ENCODE results near the gene GLIPR1. TPM values are rescaled to one million over a fixed set of nuclear protein-coding genes. Genes with fewer than 3 reads are reported as not detected.
A peak's percentile ranks its signal among the peaks of the same experiment; 100 is the strongest.

Gene GLIPR1
- total and polyA plus RNA-seq, 4 donors = 3.7 to 33.8 (median 19.8) TPM

- DNase-seq (no peak), ATAC-seq (ENCODE audit: insufficient read depth, low FRiP score) (no peak)
- peaks cover 4 to 35% (median 11%) of the 10 kb centered on the region in 5 donors for H3K4me1 ChIP-seq (ENCODE audit: control insufficient read depth in 5 of 5, insufficient read depth in 5 of 5, low read length in 5 of 5)
- H3K4me3 ChIP-seq = no peak overlapping the region
- H3K27me3 ChIP-seq (ENCODE audit: control insufficient read depth in 3 of 3, insufficient read depth in 3 of 3, low read length in 2 of 3) = no peaks in the 10 kb centered on the region
- TF ChIP-seq, protein P1, sequence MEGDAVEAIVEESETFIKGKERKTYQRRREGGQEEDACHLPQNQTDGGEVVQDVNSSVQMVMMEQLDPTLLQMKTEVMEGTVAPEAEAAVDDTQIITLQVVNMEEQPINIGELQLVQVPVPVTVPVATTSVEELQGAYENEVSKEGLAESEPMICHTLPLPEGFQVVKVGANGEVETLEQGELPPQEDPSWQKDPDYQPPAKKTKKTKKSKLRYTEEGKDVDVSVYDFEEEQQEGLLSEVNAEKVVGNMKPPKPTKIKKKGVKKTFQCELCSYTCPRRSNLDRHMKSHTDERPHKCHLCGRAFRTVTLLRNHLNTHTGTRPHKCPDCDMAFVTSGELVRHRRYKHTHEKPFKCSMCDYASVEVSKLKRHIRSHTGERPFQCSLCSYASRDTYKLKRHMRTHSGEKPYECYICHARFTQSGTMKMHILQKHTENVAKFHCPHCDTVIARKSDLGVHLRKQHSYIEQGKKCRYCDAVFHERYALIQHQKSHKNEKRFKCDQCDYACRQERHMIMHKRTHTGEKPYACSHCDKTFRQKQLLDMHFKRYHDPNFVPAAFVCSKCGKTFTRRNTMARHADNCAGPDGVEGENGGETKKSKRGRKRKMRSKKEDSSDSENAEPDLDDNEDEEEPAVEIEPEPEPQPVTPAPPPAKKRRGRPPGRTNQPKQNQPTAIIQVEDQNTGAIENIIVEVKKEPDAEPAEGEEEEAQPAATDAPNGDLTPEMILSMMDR (IDR thresholded peaks at IDR 0.05; ENCODE audit: control extremely low read depth, extremely low read depth) = no peak
- H3K27ac ChIP-seq (ENCODE audit: low read depth in 1 of 2, low read length in 1 of 2) = no peak overlapping the region
- no peaks in the 10 kb centered on the region for H3K36me3 ChIP-seq (ENCODE audit: control insufficient read depth in 4 of 4, insufficient read depth in 4 of 4, low read length in 4 of 4)
- H3K9me3 ChIP-seq (ENCODE audit: control insufficient read depth in 4 of 4, insufficient read depth in 3 of 4, low read length in 3 of 4) = no peaks in the 10 kb centered on the region
- 92 to 94% methylated on average over 1 of the region's 1 CpG for WGBS, 2 donors
- peak overlapping the region in 1 of 2 donors; percentile 26 for H3K9ac ChIP-seq (ENCODE audit: insufficient read depth in 1 of 2, low read length in 2 of 2)
Measured at GRCh38 chr12:75548879-75549278, 68.3 kb downstream of the GLIPR1 start.

DNA sequence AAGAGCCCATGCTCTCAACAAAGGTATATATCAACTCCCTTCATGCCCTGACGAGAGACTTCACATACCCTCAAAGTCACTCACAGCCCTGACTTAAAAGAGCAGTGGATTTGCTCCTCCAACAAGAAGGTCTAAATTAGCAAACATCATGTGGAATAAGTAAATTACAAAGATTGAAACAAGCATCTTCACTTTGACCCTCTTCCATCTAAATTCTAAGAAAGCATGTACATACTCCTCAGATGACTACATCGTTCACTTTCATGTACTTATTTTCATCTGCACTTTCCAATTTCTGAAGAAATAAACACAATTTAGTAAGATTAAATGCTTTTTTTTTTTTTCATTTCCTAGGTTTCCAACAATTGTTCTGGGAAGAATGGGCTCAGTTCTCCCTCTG lies 69.4 kb downstream of the GLIPR1 start:
- Histone ChIP-seq H3K27me3 (ENCODE audit: control insufficient read depth in 3 of 3, insufficient read depth in 3 of 3, low read length in 2 of 3) (no peaks in the 10 kb centered on the region), H3K4me1 (ENCODE audit: control insufficient read depth in 5 of 5, insufficient read depth in 5 of 5, low read length in 5 of 5) (peaks cover 4 to 40% (median 14%) of the 10 kb centered on the region in 5 donors), H3K4me3 (no peak overlapping the region), H3K9me3 (ENCODE audit: control insufficient read depth in 4 of 4, insufficient read depth in 3 of 4, low read length in 3 of 4) (no peaks in the 10 kb centered on the region), H3K27ac (ENCODE audit: low read depth in 1 of 2, low read length in 1 of 2) (no peak overlapping the region), H3K36me3 (ENCODE audit: control insufficient read depth in 4 of 4, insufficient read depth in 4 of 4, low read length in 4 of 4) (no peaks in the 10 kb centered on the region), H3K9ac (ENCODE audit: insufficient read depth in 1 of 2, low read length in 2 of 2) (no peak overlapping the region)
- TF ChIP-seq, protein P1 (IDR thresholded peaks at IDR 0.05; ENCODE audit: control extremely low read depth, extremely low read depth) = no peak
- ATAC-seq (ENCODE audit: insufficient read depth, low FRiP score) = no peak
- DNase-seq = peak in 1 of 3 donors; percentile 47
- 66 to 90% methylated on average over 2 of the region's 2 CpGs for WGBS, 2 donors

- H3K4me3 ChIP-seq = no peak overlapping the region
- peak; percentile 60 to 77 (median 76) for DNase-seq
- H3K27ac ChIP-seq (ENCODE audit: low read depth in 1 of 2, low read length in 1 of 2) = peak overlapping the region in 1 of 2 donors; percentile 33
- TF ChIP-seq, protein P1 (IDR thresholded peaks at IDR 0.05; ENCODE audit: control extremely low read depth, extremely low read depth) = no peak
- WGBS, 2 donors = 33 to 73% methylated on average over 8 of the region's 8 CpGs
- H3K27me3 ChIP-seq (ENCODE audit: control insufficient read depth in 3 of 3, insufficient read depth in 3 of 3, low read length in 2 of 3) = no peaks in the 10 kb centered on the region
- ATAC-seq (ENCODE audit: insufficient read depth, low FRiP score) = no peak
- H3K4me1 ChIP-seq (ENCODE audit: control insufficient read depth in 5 of 5, insufficient read depth in 5 of 5, low read length in 5 of 5) = peaks cover 4 to 39% (median 14%) of the 10 kb centered on the region in 5 donors
- no peaks in the 10 kb centered on the region for H3K9me3 ChIP-seq (ENCODE audit: control insufficient read depth in 4 of 4, insufficient read depth in 3 of 4, low read length in 3 of 4)
- no peak overlapping the region for H3K9ac ChIP-seq (ENCODE audit: insufficient read depth in 1 of 2, low read length in 2 of 2)
- H3K36me3 ChIP-seq (ENCODE audit: control insufficient read depth in 4 of 4, insufficient read depth in 4 of 4, low read length in 4 of 4) = no peaks in the 10 kb centered on the region
Measured at GRCh38 chr12:75550401-75551240, 70.1 kb downstream of the GLIPR1 start.

All from lung (tissue), 12 donors.